ENCODE measurements around the gene ANO7.

ANO7 gene

DNA sequence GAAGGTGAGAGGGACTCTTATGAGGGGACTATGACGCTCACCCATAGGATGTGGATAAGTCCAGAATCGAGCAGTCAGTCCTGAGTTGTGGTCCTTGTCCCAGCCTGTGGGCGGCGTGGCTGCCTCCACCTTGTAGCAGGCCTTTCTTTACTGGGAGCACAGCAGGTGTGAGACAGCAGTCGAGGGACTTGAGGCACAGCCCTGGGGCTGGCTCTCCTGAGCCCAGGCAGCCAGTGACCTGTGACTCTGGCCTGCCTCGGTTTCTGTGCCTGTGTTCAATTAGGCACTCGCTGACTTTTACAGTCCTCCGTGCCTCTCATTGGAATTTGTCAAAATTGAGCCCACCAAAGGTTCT is 30.0 kb upstream of the ANO7 start:
- DNase-seq (ENCODE audit: low read depth in 2 of 2): no peak

DNA sequence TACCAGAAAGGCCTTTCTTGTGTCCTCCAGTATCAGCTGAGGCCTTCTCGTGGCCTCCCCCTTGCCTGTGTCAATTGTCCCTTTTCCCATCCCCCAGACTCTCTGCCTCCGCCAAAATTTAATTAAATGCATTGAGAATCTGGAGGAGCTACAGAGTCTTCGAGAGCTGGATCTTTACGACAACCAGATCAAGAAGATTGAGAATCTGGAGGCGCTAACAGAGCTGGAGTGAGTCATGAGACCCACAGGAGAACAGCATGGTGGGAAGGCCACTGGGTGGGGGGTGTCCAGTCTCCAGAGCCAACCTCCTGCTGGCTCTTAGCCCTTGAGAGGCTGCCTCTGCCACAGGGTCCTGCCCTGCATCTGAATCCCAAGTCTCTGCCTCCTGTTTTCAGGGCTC is 29.4 kb upstream of the ANO7 start:
- DNase-seq (ENCODE audit: low read depth in 2 of 2): no peak

DNA sequence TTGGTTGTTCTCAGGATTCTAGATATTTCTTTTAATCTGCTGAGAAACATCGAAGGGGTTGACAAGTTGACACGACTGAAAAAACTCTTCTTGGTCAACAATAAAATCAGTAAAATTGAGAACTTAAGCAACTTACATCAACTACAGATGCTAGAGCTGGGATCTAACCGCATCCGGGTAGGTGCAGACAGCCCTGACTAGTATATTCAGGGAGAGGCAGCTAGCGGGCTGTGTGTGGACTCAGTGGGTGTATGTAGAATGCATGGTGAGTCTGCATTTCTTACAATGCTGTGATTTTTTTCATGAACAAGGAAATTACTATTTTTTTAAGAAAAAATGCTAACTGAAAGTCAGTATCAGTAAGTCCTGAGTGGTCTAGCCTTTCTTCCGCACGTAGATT is 28.2 kb upstream of the ANO7 start:
- no peak for DNase-seq (ENCODE audit: low read depth in 2 of 2)

DNA sequence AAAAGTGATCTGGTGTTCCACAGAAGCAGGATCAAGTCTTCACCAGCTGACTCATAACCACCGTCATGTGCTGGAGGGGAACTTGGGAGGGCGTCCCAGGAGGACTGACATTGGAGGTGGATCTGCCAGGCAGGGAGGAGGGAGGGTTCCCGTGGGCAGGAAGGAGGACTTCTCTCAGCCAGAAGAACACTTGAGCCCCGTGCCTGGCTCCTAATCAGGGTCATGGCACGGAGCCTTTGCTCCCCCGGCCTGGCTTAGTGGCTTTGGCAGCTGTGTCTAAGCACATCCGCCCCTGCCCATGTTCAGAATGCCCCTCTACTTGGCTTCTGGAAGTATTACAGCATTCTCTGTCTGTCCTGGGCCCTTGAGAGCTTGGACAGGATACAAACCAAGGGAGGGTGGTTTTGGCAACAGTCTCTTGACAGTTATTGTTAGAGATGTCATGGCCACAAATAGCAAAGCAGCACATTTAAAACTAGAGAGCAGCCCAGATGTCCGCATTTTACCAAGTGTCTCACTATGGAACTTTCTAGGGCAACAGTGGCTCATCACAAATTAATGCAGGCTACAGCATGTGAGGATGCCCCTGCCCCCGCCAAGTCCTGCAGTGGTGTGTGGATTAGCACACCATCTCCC is 26.7 kb upstream of the ANO7 start:
- DNase-seq (ENCODE audit: low read depth in 2 of 2): no peak

DNA sequence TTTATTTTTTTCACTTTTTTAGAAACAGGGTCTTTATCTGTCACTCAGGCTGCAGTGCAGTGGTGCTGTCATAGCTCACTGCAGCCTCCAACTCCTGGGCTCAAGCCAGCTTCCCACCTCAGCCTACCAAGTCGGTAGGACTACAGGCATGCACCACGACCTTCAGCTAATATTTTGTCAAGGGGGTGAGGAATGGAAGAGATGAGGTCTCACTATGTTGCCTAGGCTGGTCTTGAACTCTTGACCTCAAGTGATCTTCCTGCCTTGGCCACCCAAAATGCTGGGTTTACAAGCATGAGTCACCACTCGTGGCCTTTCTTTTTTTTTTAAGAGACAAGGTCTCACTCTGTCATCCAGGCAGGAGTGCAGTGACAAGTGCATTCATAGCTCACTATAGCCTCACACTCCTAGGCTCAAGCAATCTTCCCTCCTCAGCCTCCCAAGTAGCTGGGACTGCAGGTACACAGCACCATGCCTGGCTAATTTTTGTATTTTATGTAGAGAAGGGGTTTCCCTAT is 24.8 kb upstream of the ANO7 start:
- DNase-seq (ENCODE audit: low read depth in 2 of 2): no peak

DNA sequence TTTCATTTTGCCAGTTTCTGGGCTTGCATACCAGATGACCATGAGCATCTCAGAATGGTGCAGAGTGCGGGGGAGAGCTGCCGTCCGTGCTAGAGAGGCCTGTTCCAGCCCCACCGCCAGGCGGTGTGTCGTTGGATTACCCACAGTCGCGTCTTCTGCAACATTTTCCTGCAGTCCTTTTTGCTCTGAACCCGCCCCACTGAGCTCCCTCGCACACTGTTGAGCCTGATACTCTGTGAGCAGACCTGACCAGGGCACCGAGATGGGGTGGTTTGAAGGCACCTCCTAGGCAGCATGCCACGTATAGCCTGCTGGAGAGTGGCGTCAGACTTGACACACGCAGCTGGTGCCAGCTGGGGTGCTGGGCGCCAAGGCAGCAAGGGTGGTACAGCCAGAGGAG is 20.1 kb upstream of the ANO7 start:
- no peak for DNase-seq (ENCODE audit: low read depth in 2 of 2)

DNA sequence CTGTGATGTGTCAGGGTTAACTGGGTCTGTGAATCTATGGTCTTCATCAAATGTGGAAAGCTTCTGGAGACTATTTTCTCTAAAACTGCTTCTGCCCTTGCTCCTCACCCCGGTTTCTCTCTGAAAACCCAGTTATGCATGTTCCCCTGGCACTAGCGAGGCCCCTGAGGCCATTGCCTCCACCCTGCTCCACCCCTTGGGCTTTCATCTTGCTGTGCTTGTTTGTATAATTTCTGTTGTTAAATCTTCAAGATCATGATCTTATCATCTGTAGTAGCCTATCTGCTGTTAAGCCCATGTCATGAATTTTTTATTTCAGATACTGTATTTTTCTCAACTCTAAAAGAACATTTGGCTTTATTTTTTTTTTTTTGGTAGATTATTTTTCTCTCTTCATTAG is 14.9 kb upstream of the ANO7 start:
- no peak for DNase-seq (ENCODE audit: low read depth in 2 of 2)

DNA sequence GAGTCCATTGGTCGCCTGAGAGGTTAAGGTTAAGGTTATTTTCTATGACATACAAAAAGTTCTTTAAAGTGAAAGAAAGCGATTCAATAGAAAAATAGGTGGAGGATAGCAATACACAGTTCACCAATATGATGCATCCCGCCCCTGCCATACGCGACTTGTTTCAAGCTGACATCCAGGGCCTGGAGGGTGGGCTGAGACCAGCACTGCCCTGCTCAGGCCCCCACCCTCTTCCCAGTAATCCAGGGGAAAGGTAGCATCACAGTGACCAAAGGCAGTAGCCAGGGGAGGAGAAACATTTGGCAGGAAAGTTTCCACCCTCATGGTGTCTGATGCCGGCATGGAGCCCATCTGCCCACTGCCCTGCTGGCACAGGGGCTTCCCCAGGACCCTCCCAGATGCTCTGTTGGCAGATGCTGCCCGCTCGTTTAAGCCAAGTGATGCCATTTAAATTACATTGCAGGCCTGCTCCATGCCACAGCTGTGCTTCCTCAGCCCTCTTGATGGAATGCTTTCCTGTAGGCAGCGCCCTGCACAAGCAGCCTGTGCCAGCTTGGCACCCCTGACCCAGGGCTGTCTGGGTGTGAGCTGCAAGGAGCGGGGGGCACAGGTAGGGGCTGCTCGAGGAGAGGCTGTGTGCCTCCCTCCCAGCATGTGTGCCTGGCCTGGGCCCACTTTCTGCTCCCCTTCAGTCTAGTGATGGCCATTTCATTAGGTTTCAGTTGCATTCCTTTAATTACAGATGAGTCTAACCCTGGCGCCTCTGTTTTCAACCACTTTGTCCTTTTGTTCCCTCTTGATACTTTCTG is 10.7 kb upstream of the ANO7 start:
- DNase-seq (ENCODE audit: low read depth in 2 of 2): no peak

DNA sequence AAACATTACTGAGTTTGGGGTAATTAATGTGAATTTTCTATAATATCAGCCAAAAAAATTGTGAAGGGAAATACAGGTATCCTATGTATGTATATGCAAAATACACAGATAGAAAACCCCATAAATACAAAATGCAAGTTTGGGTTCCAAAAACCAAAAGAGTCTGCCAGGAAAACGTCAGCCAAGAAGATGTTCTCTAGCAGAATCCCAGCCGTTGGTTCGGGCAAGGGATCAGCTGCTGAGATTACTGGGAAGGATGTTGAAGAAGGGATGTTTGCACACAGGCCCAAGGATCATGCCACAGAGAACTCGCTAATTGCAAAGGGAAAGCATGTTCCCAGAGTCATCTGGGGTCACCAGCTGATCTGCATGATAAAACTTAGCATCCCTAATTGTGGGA is 9.5 kb upstream of the ANO7 start:
- no peak for DNase-seq (ENCODE audit: low read depth in 2 of 2)

DNA sequence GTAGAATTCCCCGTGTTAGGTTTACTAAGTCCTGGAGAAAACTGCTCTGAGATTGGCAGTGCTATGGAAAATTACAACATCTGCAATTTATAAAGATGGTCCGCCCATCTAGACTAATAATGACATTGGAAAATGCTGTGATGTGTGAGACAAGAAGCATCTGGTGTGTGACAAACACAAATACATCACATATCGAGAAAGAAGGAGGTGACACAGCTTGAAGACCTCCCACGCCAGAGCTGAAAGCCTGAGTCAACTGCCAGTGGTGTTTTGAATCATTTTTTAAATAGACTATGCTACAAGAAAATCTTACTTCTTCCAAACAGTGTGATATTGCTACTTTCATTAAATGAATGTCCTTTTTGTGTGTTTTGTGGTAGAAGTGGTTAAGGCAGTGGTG is 8.6 kb upstream of the ANO7 start:
- DNase-seq (ENCODE audit: low read depth in 2 of 2): peak in 1 of 2 donors; percentile 34

DNA sequence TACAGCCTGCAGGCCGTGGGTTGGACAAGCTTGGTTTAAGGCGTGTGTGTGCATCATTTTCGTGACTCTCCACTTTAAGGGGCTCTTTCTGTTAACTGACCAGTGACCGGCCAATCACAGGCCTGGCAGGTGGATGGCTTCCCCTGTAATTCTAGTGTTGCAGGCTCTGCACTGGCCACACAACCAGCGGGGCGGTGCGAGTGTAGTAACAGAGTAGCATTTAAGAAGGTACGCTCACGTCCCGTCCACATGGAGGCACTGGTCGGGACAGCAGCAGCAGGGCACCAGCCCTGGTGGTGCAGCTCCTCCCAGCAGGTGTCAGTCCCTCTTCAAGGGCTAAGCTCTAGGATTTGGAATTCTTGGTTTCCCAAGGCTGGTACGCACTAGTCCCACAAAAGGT is 8.0 kb upstream of the ANO7 start:
- DNase-seq (ENCODE audit: low read depth in 2 of 2): no peak

DNA sequence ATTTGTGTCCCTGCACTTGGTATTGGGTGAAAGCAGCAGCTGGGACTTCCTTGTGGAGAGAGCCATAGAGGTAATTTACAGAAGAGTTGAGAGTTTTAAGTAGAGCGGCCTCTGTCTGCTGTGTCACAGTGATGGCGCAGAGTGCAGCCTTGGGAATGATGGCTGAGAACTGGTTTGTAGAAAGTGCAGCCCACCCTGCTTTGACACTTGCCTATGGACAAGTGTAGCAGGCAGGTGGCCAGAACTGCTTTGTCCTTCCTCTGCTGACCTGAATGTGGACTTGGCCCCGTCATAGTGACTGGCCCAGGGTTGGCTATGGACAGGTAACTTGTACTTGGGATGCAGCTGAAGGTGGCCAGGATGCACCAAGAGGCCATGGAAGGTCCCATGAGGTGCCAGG is 6.4 kb upstream of the ANO7 start:
- DNase-seq (ENCODE audit: low read depth in 2 of 2): no peak

DNA sequence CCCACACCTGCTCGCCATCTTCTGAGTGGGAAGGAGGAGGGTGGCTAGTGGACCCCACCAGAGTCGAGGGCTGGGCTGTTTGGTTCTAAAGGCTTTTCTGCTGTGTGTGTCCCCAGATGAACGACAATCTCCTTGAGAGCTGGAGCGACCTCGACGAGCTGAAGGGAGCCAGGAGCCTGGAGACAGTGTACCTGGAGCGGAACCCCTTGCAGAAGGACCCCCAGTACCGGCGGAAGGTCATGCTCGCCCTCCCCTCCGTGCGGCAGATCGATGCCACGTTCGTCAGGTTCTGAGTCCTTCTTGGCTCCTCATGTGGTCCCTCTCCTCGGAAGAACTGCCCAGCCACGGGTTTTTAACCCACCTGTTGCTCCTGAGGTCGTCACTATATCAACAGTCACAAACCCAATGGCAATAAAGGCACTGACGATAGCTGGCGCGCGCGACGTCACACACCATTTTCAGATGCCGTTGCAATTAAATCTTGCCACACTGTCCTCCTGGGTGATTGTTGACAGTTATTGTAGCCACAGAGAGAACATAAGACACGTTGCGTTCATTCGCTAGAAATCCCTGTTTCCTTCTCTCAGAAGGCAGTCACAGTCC is 5.8 kb upstream of the ANO7 start:
- no peak for DNase-seq (ENCODE audit: low read depth in 2 of 2)

DNA sequence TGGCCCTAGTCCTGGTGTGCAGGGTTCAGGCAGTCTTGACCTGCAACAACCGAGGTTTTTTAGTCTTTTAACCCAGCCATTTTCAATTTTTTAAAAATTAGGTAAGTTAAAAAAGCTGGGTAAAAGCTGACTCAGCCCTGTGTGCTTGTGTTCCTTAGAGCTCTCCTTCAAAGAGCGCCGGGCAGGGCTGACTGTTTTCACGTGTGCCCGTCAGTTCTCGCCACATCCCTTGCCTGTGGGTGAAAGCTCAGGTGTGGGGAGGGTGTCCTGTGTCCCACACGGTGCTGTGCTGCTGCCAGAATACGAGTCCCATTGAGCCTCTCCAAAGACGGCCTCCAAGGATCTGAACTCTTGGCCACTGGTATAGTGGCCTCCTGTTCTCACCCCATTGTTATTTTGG is 5.3 kb upstream of the ANO7 start:
- DNase-seq (ENCODE audit: low read depth in 2 of 2): no peak

DNA sequence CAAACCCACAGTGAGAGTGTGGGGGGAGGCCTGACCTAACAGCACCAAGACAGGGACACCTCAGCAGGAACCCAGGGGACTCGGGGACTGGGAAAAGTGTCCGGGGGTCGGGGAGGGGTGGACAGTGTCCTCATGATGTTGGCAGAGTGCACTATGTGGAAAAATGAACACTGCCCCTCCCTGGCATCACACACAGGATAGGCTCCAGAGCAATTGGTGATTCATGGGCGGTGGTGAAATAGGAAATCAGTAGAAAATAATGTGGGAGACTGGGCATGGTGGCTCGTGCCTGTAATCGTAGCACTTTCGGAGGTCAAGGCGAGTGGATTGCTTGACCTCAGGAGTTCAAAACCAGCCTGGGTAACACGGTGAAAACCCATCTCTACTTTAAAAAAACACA is 3.6 kb upstream of the ANO7 start:
- DNase-seq (ENCODE audit: low read depth in 2 of 2): no peak

DNA sequence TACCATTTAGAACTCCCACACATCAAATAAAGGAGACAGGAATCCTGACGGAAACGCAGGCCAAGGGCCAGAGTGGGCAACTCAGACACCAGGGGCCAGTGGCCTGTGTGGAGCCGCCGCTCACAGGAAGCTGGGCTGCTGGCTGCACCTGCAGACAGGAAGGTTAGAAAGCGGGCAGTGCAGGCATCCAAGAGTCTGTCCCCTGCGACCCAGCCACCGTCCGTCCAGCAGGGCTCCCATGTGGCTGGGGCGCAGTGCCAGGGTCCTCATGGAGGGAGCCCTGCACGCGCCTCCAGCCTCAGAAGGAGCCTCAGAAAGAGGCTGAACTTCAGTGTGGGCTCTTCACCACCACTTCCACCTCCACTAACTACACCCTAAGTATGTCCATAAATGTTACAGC is 2.5 kb upstream of the ANO7 start:
- no peak for DNase-seq (ENCODE audit: low read depth in 2 of 2)

DNA sequence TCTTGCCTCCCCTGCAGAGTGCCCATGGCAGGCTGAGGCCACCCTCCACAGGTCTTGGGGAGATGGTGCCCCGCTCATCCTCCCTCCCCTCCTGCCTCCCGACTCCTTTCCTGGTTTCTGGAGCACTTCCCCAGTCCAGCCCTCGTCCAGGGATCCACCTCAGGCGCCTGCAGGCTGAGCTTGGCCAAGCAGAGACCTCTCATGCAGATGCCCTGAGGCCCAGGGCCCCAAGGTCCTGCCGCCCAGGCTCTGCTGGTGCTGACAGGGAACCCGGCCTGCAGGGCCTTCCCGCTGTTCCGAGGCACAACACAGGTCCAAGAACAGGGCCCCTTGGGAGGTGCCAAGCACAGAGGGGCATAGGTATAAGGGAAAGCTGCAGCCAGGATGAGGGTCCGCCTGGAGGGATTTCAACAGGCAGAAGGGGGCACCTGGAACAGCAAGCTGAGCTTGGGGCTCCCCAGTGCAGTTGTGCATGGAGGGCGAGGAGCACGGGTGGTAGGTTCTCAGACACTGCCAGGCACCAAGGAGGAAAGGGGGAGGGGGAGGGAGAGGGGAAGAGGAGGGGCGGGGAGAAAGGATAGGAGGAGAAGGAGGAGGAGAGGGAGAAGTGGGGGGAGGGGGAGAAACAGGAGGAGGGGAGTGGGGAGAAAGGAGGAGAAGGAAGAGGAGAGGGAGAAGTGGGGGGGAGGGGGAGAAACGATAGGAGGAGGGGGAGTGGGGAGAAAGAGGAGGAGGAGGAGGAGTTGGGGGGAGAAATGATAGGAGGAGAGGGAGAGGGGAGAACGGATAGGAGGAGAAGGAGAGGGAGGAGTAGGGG is 1.2 kb upstream of the ANO7 start:
- DNase-seq (ENCODE audit: low read depth in 2 of 2): no peak

DNA sequence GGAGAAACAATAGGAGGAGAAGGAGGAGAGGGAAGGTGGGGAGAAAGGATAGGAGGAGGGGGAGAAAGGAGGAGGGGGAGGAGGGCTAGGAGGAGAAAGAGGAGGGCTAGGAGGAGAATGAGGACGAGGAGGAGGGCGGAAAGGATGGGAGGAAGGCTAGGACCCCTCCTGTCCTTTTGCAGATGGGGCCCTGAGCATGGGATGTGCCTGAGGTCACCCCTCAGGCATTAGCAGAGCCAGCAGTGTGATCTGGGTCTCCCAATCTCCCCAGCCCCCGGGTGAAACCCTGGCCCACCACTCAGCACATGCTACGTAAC is 601 bp upstream of the ANO7 start:
- no peak for DNase-seq (ENCODE audit: low read depth in 2 of 2)

DNA sequence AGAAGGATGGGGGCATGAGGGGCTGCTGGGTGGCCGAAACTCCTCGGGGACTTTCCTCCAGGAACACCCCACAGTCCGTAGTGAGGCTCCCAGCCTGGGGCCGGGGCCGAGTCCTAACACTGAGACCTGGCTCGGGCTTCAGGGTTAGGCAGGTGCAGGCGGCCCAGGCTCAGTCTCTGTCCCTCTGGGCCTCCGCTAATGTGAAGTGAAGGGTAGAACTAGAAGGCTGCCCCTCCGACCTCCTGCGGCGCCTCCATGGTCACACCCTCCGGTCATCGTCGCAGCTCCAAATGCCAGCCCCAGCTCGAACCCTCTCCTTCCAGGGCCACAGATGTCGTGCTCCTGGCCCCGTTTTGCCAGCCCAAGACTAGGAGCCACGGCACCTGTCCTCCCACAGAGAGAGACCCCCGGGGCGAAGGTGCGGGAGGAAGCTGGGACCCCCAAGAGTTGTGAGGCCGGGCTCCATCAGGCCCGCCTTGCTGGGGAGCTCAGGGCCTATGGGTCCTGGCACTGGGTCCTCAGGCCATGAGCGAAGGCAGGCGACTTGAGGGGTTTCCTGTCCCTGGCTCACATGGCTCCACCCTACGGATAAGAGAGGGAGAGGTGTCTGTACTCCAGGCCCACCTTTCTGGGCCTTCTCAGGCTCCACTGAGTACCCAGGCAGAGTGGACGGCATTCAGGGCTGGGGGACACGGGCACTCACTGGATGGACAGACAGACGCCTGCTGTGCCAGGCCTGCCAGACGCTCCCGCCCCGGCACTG is 797 bp downstream of the ANO7 start:
- no peak for DNase-seq (ENCODE audit: low read depth in 2 of 2)

DNA sequence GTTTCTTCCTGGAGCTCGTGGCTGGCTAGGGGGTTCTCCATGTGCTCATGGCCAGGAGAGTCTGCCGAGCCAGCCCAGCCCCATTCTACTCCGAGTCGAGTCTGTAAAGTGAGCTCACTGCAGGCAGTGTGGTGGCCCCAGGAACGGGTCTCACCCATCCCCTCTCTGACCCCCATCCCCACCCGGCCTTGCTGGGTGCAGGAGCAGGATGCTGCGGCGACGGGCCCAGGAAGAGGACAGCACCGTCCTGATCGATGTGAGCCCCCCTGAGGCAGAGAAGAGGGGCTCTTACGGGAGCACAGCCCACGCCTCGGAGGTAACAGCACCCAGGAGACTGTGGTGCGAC is 1.4 kb downstream of the ANO7 start:
- DNase-seq (ENCODE audit: low read depth in 2 of 2): no peak

DNA sequence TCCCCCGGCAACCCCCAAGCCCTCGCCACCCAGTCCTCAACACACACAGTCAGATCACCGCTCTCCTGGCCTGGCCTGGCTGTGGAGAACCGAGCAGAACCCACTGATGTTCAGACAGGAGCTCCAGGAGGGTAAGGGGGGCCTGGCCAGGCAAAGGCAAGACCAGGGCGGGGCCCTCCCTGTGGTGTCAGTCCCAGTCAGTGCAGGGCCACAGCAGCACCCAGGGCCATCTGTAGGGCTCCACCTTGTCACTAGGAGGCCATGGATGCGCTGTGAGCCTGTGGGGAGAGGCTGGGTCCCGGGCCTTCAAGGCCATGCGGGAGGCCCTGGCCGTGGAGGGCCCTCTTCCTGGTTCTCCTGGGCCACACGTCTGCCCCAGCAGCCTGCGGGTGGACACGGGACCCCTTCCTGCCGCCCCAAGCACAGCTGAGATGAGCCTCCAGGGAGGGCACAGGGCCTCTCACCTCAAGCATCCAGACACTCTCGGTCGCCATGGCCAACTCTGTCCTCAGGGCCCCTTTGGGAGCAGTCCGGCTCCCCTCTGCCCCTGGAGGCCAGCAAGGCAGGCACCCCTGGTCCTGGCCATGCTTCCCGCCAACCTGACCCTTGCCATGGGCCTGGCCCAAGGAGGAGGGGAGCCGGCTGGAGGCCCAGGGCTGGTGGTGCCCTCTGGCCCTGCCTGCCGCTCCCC is 2.0 kb downstream of the ANO7 start:
- no peak for DNase-seq (ENCODE audit: low read depth in 2 of 2)

Data from stimulated activated CD4-positive, alpha-beta T cell treated with anti-CD3 and anti-CD28 coated beads, Interleukin-4, amount 100 ng/mL, for 48 hours (primary cell).